Spleen (tissue), 11 donors: ENCODE results near the gene DTNBP1. TPM values are rescaled to one million over a fixed set of nuclear protein-coding genes. Genes with fewer than 3 reads are reported as not detected.
A peak's percentile ranks its signal among the peaks of the same experiment; 100 is the strongest.

Source experiments
- DNase-seq: peaks from one replicate; pipeline ENCODE4 v3.0.0-alpha.2; 2020
- H3K27ac ChIP-seq, 8 donors: fragments of 200-600 bp; sonication (generic) in 7 of 8; 1 replicate in 4 of 8; 2 replicates in 4 of 8; pipeline versions ENCODE4 v1.5.0 to v1.8.0; 2016 to 2021; ENCODE audit warnings: inconsistent platforms in 4 of 8, mild to moderate bottlenecking in 4 of 8, moderate library complexity in 1 of 8
- H3K27me3 ChIP-seq, 7 donors: fragments of 200-600 bp; sonication (generic) in 6 of 7; replicated peaks in 1 of 7; 1 replicate in 4 of 7; 2 replicates in 3 of 7; pipeline versions ENCODE4 v1.5.0 to v1.8.0; 2016 to 2021; ENCODE audit warnings: inconsistent platforms in 3 of 7, mild to moderate bottlenecking in 1 of 7
- H3K36me3 ChIP-seq, 6 donors: fragments of 200-600 bp; sonication (generic) in 5 of 6; 1 replicate in 4 of 6; 2 replicates in 2 of 6; pipeline versions ENCODE4 v1.5.0 to v1.8.0; 2016 to 2021; ENCODE audit warnings: inconsistent platforms in 2 of 6
- H3K4me1 ChIP-seq, 6 donors: fragments of 200-600 bp; sonication (generic) in 5 of 6; 1 replicate in 3 of 6; 2 replicates in 3 of 6; pipeline versions ENCODE4 v1.5.0 to v1.8.0; 2016 to 2021; ENCODE audit warnings: inconsistent platforms in 3 of 6
- H3K4me3 ChIP-seq, 8 donors: fragments of 200-600 bp; sonication (generic) in 7 of 8; 1 replicate in 4 of 8; 2 replicates in 4 of 8; pipeline versions ENCODE4 v1.5.0 to v1.8.0; 2016 to 2021; ENCODE audit warnings: inconsistent platforms in 4 of 8, mild to moderate bottlenecking in 4 of 8, moderate library complexity in 2 of 8
- H3K9me3 ChIP-seq, 8 donors: fragments of 200-600 bp; sonication (generic) in 7 of 8; 1 replicate in 4 of 8; 2 replicates in 4 of 8; pipeline versions ENCODE4 v1.5.0 to v1.8.0; 2016 to 2021; ENCODE audit warnings: inconsistent platforms in 4 of 8
- CTCF ChIP-seq, 11 experiments: fragments of 200-600 bp in 7 of 11; fragments of 450-650 bp in 4 of 11; sonication (generic) in 4 of 11; IDR thresholded peaks in 8 of 11; conservative IDR thresholded peaks in 3 of 11; 1 replicate in 7 of 11; 2 replicates in 4 of 11; pipeline versions ENCODE4 v1.4.0 to v1.8.0; 2016 to 2021; ENCODE audit warnings: antibody characterized with exemption in 11 of 11, inconsistent platforms in 4 of 11, mild to moderate bottlenecking in 1 of 11
- POLR2A ChIP-seq, 3 donors: fragments of 450-650 bp; IDR thresholded peaks; one replicate each; pipeline ENCODE4 v1.5.1; 2017; ENCODE audit warnings: antibody characterized with exemption in 3 of 3, mild to moderate bottlenecking in 1 of 3
- POLR2AphosphoS5 ChIP-seq, 3 donors: sonication (generic); formaldehyde crosslinking; IDR thresholded peaks; one replicate each; pipeline ENCODE4 v1.5.1; 2017; ENCODE audit warnings: antibody characterized with exemption in 3 of 3
- WGBS, 5 donors: extraction: QIAGEN DNeasy Blood & Tissue Kit in 3 of 5; methylation state at CpG; one replicate each; pipeline versions ENCODE4 v1.1.5 to v1.1.7; 2013 to 2018; 5-methylcytosine and 5-hydroxymethylcytosine counted together
- intact Hi-C: fragments of 100-400 bp; cut with DNase I; formaldehyde crosslinking; loops from one replicate; pipeline ENCODE4 v1.15.0; 2023; ENCODE audit warnings: low total_unique reads
- polyA plus RNA-seq, 3 donors: library from polyadenylated mRNA; stranded (reverse); fragments of 200-250 nt; gene quantifications; one replicate each; pipeline ENCODE4 v1.2.1, GENCODE V29; 2013
- total RNA-seq, 7 donors: library from RNA; depleted of rRNA in 3 of 7; stranded (reverse); fragments of >200 nt in 3 of 7; fragmentation: NEBNext Ultra II Directional in 4 of 7; extraction: Animal tissue kit (Norgen Biotek cat#: 25700) in 4 of 7; gene quantifications; one replicate each; pipeline versions ENCODE4 v1.1.0 to v1.2.1, GENCODE V29; 2016 to 2021
- donor health status: healthy with polysubstance abuse.
- donor health status: DM: no; HTN: no; CAD: no; lungs with moderate emphysema.
- donor health status: DM: no; HTN: no; CAD: no.
- donor health status: Bipolar disorder and iron deficiency.
- donor health status: healthy.
- donor health status: DM: no; HTN: no; CAD: no.
- donor health status: DM: yes; HTN: yes; CAD: no.

Gene DTNBP1
- total and polyA plus RNA-seq, 10 donors, result 14.2 to 42.2 (median 32.3) TPM

- H3K4me1 ChIP-seq, result peaks cover 9 to 48% (median 32%) of the 10 kb centered on the region in 6 donors
- WGBS, 5 donors, result 44 to 49% (median 48%) methylated on average over 18 of the region's 18 CpGs
- peak overlapping the region in 7 of 8 donors; percentile 87 to 96 (median 88) for H3K27ac ChIP-seq
- DNase-seq, result no peak
- H3K4me3 ChIP-seq, result peak overlapping the region; percentile 73 to 96 (median 88)
- no peaks in the 10 kb centered on the region for H3K9me3 ChIP-seq
- H3K36me3 ChIP-seq, result peaks cover 0 to 16% (median 0%) of the 10 kb centered on the region in 6 donors
- TF ChIP-seq CTCF (IDR thresholded peaks at IDR 0.05 in 8 of 11, conservative IDR thresholded peaks at IDR 0.05 in 3 of 11) (no peak), POLR2AphosphoS5 (IDR thresholded peaks at IDR 0.05) (no peak), POLR2A (IDR thresholded peaks at IDR 0.05) (no peak)
- H3K27me3 ChIP-seq, result peaks cover 0 to 12% (median 0%) of the 10 kb centered on the region in 7 donors
- intact Hi-C loops, result no loop called here
These were observed 473 bp upstream of the DTNBP1 start for GRCh38 chr6:15663130-15663871.

- H3K27ac ChIP-seq, result peak overlapping the region; percentile 87 to 96 (median 89)
- H3K27me3 ChIP-seq, result peaks cover 0 to 12% (median 0%) of the 10 kb centered on the region in 7 donors
- H3K4me3 ChIP-seq, result peak overlapping the region; percentile 73 to 96 (median 88)
- H3K4me1 ChIP-seq, result peaks cover 9 to 62% (median 42%) of the 10 kb centered on the region in 6 donors
- intact Hi-C loops, result no loop called here
- no peak for DNase-seq
- no peak for TF ChIP-seq POLR2A (IDR thresholded peaks at IDR 0.05)
- H3K9me3 ChIP-seq, result no peaks in the 10 kb centered on the region
- H3K36me3 ChIP-seq, result peaks cover 0 to 16% (median 0%) of the 10 kb centered on the region in 6 donors
- 13 to 15% (median 14%) methylated on average over 25 to 26 of the region's 26 CpGs for WGBS, 5 donors
These were observed 939 bp downstream of the DTNBP1 start for GRCh38 chr6:15661853-15662325.

DNA sequence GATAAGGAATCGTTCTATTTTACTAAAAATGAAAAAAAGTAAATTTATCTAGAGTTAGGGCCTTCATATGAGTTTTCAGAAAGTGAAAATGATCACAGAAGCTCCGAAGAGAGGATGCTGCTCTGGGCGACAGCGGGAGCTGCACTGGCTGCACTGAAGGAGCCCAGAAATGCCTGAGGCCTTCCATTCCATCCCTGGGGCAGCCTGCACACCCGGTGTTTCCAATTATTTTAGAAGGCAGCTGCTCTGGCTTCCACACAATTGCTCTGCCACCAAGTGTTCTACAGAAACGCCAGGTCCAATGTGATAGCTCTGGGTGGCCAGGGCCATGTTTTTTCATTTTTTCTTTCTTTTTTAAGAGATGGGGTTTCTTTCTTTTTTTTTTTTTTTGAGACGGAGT is 3.6 kb downstream of the DTNBP1 start:
- H3K36me3 ChIP-seq, result peaks cover 0 to 16% (median 2%) of the 10 kb centered on the region in 6 donors
- intact Hi-C loops, result no loop called here
- TF ChIP-seq CTCF (IDR thresholded peaks at IDR 0.05 in 8 of 11, conservative IDR thresholded peaks at IDR 0.05 in 3 of 11) (no peak), POLR2AphosphoS5 (IDR thresholded peaks at IDR 0.05) (no peak), POLR2A (IDR thresholded peaks at IDR 0.05) (no peak)
- no peak overlapping the region for H3K4me3 ChIP-seq
- H3K4me1 ChIP-seq, result peaks cover 9 to 88% (median 48%) of the 10 kb centered on the region in 6 donors
- H3K9me3 ChIP-seq, result no peaks in the 10 kb centered on the region
- WGBS, 5 donors, result 79 to 91% (median 84%) methylated on average over 7 of the region's 7 CpGs
- H3K27ac ChIP-seq, result peak overlapping the region in 5 of 8 donors; percentile 1 to 66 (median 52)
- H3K27me3 ChIP-seq, result no peaks in the 10 kb centered on the region
- no peak for DNase-seq

- Histone ChIP-seq H3K9me3 (no peaks in the 10 kb centered on the region), H3K4me3 (no peak overlapping the region), H3K27ac (peak overlapping the region in 5 of 8 donors; percentile 12 to 66 (median 52)), H3K4me1 (peaks cover 9 to 92% (median 53%) of the 10 kb centered on the region in 6 donors), H3K36me3 (peaks cover 0 to 16% (median 2%) of the 10 kb centered on the region in 6 donors), H3K27me3 (no peaks in the 10 kb centered on the region)
- TF ChIP-seq CTCF (IDR thresholded peaks at IDR 0.05 in 8 of 11, conservative IDR thresholded peaks at IDR 0.05 in 3 of 11) (no peak), POLR2A (IDR thresholded peaks at IDR 0.05) (no peak), POLR2AphosphoS5 (IDR thresholded peaks at IDR 0.05) (peak in 1 of 3 donors; percentile 17)
- 57 to 67% (median 61%) methylated on average over 6 of the region's 6 CpGs for WGBS, 5 donors
- intact Hi-C loops, result no loop called here
- DNase-seq, result peak; percentile 74
These were observed 4.6 kb downstream of the DTNBP1 start for GRCh38 chr6:15658181-15658744.
